NCI-H2227 treated with DMSO at 0.1 percent for 48 hours (cell line): ENCODE data around the gene NBR1.
"Not testable (repeated sequence)": the region's sequence is repeated elsewhere in the genome, so short reads cannot be mapped to it uniquely, and the experiment has no call there.

Source experiments
- DNase-seq: peaks from one replicate; lab custom pipeline; 2025; lab: John Stamatoyannopoulos, UW

Gene NBR1

DNA sequence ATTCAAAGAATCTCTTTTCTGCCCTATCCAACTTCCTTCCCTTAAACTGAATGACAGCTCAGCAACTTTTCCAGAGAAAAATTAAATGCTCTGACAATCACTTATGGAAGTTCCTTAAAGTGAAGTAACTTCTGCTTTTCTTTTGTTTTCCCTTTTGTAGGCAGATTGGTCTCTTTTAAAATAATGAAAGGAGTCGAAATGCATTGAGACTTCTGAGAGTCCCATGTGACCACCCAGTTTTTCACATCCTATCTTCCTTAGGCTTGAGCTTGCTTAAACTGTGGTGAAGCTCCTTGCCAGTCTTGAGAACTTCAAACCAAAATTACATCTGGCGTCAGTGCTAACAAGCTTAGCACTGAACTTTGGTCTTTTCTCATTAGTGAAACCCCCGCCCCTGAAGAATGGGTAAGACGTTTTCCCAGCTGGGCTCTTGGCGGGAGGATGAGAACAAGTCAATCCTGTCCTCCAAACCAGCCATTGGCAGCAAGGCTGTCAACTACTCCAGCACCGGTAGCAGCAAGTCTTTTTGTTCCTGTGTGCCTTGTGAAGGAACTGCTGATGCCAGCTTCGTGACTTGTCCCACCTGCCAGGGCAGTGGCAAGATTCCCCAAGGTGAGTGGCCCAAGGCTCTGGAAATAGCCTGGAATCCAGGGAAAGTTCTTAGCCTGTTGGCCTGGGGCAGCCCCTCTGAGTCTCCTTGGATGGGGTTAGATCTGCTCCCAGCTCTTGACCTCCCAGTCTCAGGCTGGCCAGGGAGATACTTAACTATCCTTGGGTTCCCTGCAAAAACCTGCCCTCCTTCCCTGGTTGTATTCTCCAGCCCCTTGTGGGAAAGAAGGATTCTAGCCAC lies 41.9 kb downstream of the NBR1 start:
- peak; percentile 11 for DNase-seq

- DNase-seq = no peak
Observed at GRCh38 chr17:43213545-43213944, 42.5 kb downstream of the NBR1 start.

DNA sequence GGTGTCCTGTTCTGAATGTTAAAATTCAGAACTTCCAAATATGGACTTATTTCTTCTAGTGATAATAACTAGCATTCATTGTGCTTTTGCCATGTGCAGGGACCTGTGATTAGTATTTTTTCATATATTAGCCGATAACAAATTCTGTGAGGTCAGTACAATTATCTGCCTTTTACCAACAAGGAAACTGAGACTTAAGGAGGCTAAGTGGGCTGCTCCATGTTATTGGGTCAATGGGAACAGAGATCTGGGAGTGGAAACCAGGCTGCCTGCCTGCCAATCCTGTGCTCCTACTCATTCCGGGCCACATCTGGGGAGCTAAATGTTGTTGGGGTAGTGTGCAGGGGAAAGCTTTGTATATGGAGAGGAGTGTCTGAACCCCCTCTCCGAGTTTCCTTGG lies 44.3 kb downstream of the NBR1 start:
- DNase-seq = no peak

DNA sequence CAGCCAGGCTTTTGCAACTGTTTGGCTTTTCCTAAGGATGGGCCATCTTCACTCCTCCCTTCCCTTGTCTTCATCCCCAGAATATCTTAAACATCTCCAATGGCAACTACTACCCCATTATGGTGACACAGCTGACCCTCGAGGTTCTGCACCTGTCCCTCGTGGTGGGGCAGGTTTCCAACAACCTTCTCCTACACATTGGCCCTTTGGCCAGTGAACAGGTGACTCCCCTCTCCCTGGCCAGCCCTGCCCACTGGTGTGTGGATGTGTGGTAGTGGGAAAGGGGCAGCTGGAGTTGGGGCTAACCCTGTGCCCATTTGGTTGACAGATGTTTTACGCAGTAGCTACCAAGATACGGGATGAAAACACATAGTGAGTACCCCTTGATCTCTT lies 45.4 kb downstream of the NBR1 start:
- no peak for DNase-seq

GRCh38 chr17:43216762-43217613 lies 46.0 kb downstream of the NBR1 start:
- DNase-seq = no peak

- no peak for DNase-seq
Observed at GRCh38 chr17:43217614-43218087, 46.6 kb downstream of the NBR1 start.

GRCh38 chr17:43219001-43219400 lies 48.0 kb downstream of the NBR1 start:
- DNase-seq = no peak

DNA sequence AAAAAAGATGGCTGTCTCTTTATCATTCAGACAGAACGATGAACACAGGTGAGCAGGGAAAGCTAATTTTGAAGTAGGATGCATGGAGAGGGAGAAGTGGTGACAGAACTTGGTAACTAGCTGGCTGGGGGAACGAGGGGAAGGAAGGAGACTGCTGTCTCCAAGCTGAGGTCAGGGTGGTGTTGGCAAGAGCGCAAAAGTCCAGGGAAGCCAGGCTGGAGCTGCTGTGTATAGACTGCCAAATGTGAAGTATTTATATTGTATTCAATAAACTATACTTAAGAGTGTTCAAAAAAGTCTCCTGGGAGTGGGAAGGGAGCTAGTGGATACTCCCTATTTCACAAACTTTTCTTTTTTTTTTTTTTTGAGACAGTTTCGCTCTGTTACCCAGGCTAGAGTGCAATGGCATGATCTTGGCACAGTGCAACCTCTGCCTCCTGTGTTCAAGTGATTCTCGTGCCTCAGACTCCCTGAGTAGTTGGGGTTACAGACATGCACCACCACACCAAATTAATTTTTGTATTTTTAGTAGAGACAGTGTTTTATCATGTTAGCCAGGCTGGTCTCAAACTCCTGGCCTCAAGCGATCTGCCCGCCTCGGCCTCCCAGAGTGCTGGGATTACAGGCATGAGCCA lies 48.8 kb downstream of the NBR1 start:
- DNase-seq = no peak

DNA sequence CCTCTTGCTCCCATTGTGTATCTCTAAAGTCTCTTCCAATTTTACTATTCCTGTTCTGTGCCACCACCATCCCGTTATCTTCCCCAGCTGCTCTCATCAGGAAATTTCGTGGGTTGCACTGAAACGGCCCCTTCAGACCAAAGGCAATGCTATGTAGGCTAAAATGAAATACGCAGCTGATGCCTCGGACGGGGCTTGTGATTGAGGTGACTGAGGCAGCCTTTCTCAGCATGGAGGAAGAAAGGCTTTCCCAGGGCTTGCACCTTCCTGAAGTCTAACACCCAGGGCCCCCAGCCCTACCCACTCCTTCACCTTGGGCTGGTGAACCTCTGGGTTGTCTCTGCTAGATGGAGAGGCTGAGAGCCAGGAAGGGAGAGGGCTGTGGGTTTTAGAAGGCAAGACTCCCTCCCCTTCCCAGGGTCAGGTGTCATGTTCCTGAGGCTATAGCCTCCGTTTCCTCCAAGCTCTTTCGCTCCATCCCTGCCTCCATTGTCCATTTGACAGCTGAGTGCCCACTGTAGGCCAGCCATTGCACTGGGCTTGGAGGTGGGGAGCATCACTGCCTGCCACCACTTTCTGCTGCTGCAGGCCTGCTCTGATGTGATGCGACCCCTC lies 49.6 kb downstream of the NBR1 start:
- DNase-seq = no peak

- no peak for DNase-seq
Observed at GRCh38 chr17:43224146-43224705, 53.2 kb downstream of the NBR1 start.

- no peak for DNase-seq
Observed at GRCh38 chr17:43226393-43226792, 55.4 kb downstream of the NBR1 start.

DNA sequence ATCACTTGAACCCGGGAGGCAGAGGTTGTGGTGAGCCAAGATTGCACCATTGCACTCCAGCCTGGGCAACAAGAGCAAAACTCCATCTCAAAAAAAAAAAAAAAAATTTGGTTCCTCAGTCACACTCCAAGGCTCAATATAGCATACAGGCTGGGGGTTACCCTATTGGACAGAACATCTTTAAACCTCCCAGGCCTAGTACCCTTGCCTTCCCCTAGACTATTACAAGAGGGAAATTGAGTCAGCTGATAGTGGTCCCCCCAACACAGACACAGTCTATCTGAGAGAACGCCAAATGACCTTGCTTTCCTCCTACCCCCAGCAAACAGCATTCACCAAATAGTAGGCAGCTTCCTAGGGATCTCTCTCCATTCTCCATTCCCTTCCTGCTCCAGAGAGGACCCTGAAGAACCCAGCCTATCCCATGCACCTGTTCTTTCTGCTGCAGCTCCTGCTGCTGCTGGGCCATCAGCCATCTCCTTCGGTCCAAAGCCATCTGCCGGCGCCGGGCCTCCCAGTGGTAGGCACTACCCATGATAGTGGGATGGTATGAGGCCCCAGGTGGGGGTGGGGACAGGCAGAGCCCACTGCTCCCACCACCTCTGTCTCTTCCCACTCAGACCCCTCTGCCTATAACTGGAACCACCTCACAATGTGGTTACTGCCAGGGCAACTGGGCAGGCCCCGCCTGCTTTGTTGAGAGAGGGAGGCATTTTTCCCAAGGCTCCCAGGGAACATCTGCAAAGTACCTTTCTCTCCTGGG lies 57.2 kb downstream of the NBR1 start, which contains the start of gene CCDC200:
Gene CCDC200 (minus strand): TSS at position 604 of the 763 bp plus-strand sequence. CDS start 69 bp downstream, at position 535.
- DNase-seq = not testable (repeated sequence)

GRCh38 chr17:43231205-43232020 lies 60.4 kb downstream of the NBR1 start:
- DNase-seq = not testable (repeated sequence)

DNA sequence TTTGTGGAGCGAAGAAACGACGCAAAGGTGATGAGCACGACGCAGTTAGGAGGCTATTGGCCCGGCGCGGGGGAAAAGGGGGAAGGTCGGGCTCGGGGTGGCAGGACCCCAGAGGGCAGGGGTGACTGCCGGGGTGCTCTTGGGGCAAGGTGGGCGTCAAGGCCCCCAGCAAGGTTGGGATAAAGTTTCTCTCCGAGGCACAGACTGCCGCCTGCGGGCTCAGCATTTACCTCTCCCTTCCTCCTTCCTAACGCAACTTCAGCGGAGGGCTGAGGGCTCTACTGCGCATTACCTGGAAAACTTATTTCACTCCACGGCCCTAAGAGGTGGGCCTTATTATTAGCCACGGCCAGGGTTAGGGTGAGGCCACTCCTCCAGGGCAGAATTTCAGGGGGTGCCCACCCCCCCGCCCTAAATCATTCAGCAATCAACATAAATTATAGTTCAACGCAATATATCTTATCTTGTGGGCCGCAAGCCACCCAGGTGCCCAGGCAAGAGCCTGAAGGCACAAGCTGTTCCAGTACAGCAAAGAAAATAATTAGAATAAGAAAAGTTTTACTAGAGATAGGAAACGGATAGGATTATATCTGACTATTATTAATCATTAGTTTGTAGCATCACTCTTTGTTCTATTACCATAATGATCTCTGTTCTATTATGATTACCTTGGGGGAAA lies 61.1 kb downstream of the NBR1 start:
- not testable (repeated sequence) for DNase-seq

DNA sequence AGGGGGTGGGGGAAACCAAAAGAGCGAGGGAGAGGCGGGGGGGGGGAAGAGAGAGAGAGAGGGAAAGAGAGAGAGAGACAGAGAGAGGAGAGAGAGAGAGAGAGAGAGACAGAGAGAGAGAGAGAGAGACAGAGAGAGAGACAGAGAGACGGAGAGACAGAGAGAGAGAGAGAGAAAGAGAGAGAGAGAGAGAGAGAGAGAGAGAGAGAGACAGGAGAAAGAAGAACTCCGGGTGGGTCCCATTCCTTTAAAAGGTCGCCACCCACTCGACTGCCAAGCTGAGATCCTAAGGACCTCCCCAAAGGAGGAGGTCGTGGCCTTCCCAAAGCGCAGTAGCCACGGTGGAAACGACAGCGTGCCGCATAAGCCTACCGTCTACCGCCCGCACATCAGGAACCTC lies 62.2 kb downstream of the NBR1 start:
- DNase-seq = not testable (repeated sequence)

- DNase-seq = not testable (repeated sequence)
Observed at GRCh38 chr17:43233877-43234276, 62.9 kb downstream of the NBR1 start, which contains the start of gene RNU2-1. RNU2-1 (minus strand) TSS chr17:43233977.

- DNase-seq = not testable (repeated sequence)
Observed at GRCh38 chr17:43239597-43239996, 68.6 kb downstream of the NBR1 start.

DNA sequence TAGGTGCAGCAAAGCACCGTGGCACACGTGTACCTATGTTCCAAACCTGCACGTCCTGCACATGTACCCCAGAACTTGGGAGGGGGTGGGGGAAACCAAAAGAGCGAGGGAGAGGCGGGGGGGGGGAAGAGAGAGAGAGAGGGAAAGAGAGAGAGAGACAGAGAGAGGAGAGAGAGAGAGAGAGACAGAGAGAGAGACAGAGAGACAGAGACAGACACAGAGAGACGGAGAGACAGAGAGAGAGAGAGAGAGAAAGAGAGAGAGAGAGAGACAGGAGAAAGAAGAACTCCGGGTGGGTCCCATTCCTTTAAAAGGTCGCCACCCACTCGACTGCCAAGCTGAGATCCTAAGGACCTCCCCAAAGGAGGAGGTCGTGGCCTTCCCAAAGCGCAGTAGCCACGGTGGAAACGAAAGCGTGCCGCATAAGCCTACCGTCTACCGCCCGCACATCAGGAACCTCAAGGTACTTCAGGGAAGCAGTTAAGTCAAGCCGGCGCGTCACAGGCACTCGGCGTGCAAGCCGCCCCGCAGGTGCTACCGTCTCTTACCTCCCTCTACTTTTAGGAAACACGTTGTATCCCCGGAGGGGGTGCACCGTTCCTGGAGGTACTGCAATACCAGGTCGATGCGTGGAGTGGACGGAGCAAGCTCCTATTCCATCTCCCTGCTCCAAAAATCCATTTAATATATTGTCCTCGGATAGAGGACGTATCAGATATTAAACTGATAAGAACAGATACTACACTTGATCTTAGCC lies 69.8 kb downstream of the NBR1 start:
- not testable (repeated sequence) for DNase-seq
